SK-N-SH (cell line): ENCODE results near the gene MEIKIN.

ENCODE experiments used
- CHD2 ChIP-seq: fragments of 150-350 bp; IDR thresholded peaks from 2 replicates; pipeline ENCODE4 v1.6.1; 2018; ENCODE audit warnings: low read length; ENCODE audit not compliant: partially characterized antibody
- CTCF ChIP-seq: fragments of 200-600 bp; sonication (generic); IDR thresholded peaks from 2 replicates; pipeline ENCODE4 v1.6.1; 2017; ENCODE audit warnings: antibody characterized with exemption, mild to moderate bottlenecking, moderate library complexity
- EP300 ChIP-seq, 2 experiments: IDR thresholded peaks; 2 replicates each; pipeline versions ENCODE4 v1.4.0 to v1.6.1; 2012; ENCODE audit warnings: borderline replicate concordance in 1 of 2, low read depth in 1 of 2, low read length in 1 of 2
- EZH2phosphoT487 ChIP-seq: fragments of 200-600 bp; sonication (generic); IDR thresholded peaks from 2 replicates; pipeline ENCODE4 v1.6.1; 2017; ENCODE audit warnings: low read depth, mixed run types, mild to moderate bottlenecking, antibody characterized with exemption, moderate library complexity, borderline replicate concordance
- FOXM1 ChIP-seq: IDR thresholded peaks from 2 replicates; pipeline ENCODE4 v1.4.0; 2012; ENCODE audit warnings: low read depth, mild to moderate bottlenecking
- MEF2A ChIP-seq: IDR thresholded peaks from 2 replicates; pipeline ENCODE4 v1.4.0; 2012; ENCODE audit warnings: low read depth, borderline replicate concordance
- RAD21 ChIP-seq: IDR thresholded peaks from 2 replicates; pipeline ENCODE4 v1.6.1; 2012; ENCODE audit warnings: mild to moderate bottlenecking, low read length
- SIN3A ChIP-seq: IDR thresholded peaks from 2 replicates; pipeline ENCODE4 v1.6.1; 2012; ENCODE audit warnings: low read depth, mild to moderate bottlenecking, low read length, moderate library complexity, borderline replicate concordance
- TF ChIP-seq, protein P1 (sequence below): IDR thresholded peaks from 2 replicates; pipeline ENCODE4 v1.6.1; 2012; ENCODE audit warnings: mild to moderate bottlenecking, low read depth, low read length, moderate library complexity

DNA sequence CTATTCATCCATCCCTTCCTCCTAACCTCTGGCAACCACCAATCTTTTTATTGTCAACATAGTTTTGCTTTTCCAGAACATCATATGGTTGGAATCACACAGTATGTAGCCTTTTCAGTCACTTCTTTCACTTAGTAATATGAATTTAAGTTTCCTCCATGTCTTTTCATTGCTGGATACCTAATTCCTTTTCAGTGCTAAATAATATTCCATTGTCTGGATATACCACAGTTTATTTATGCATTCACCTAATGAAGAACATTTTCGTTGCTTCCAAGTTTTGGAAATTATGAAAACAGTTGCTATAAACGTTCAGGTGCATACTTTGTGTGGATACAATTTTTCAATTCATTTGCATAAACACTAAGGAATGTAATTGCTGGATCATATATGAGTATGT, 77.9 kb downstream of the MEIKIN start:
- TF ChIP-seq CTCF, result no peak
- TF ChIP-seq EP300 (IDR thresholded peaks at IDR 0.05; ENCODE audit: borderline replicate concordance in 1 of 2, low read depth in 1 of 2, low read length in 1 of 2), result no peak
- no peak for TF ChIP-seq RAD21
- TF ChIP-seq EZH2phosphoT487, result no peak
- TF ChIP-seq FOXM1, result no peak
- TF ChIP-seq SIN3A, result no peak
- TF ChIP-seq, protein P1, sequence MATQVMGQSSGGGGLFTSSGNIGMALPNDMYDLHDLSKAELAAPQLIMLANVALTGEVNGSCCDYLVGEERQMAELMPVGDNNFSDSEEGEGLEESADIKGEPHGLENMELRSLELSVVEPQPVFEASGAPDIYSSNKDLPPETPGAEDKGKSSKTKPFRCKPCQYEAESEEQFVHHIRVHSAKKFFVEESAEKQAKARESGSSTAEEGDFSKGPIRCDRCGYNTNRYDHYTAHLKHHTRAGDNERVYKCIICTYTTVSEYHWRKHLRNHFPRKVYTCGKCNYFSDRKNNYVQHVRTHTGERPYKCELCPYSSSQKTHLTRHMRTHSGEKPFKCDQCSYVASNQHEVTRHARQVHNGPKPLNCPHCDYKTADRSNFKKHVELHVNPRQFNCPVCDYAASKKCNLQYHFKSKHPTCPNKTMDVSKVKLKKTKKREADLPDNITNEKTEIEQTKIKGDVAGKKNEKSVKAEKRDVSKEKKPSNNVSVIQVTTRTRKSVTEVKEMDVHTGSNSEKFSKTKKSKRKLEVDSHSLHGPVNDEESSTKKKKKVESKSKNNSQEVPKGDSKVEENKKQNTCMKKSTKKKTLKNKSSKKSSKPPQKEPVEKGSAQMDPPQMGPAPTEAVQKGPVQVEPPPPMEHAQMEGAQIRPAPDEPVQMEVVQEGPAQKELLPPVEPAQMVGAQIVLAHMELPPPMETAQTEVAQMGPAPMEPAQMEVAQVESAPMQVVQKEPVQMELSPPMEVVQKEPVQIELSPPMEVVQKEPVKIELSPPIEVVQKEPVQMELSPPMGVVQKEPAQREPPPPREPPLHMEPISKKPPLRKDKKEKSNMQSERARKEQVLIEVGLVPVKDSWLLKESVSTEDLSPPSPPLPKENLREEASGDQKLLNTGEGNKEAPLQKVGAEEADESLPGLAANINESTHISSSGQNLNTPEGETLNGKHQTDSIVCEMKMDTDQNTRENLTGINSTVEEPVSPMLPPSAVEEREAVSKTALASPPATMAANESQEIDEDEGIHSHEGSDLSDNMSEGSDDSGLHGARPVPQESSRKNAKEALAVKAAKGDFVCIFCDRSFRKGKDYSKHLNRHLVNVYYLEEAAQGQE, result no peak
- TF ChIP-seq MEF2A, result no peak
- TF ChIP-seq CHD2, result no peak
